Activated CD8-positive, alpha-beta T cell treated with anti-CD3 and anti-CD28 coated beads for 36 hours (primary cell): ENCODE data around the gene DNASE1. TPM values are rescaled to one million over a fixed set of nuclear protein-coding genes. Genes with fewer than 3 reads are reported as not detected.

Experiments
- ATAC-seq: fragments of 200-7000 bp; cut with Tn5 transposase; one replicate; pipeline ENCODE4 v1.10.0; 2021; ENCODE audit warnings: mild to moderate bottlenecking, moderate library complexity
- CTCF ChIA-PET: fragments of 350-600 bp; sonication (Branson Sonifier 250); formaldehyde crosslinking; loops from one replicate; lab custom pipeline; 2021; ENCODE audit warnings: antibody characterized with exemption; lab: Charles Lee
- POLR2A ChIA-PET: fragments of 350-600 bp; sonication (Branson Sonifier 250); formaldehyde crosslinking; loops from one replicate; lab custom pipeline; 2021; ENCODE audit warnings: antibody characterized with exemption; lab: Charles Lee
- DNase-seq: peaks from one replicate; pipeline ENCODE4 v3.0.0-alpha.2; 2020
- H3K27ac Mint-ChIP-seq: one replicate; pipeline ENCODE4 v1.8.0; 2021; ENCODE audit warnings: mild to moderate bottlenecking, mixed read lengths
- H3K27me3 Mint-ChIP-seq: one replicate; pipeline ENCODE4 v1.8.0; 2021; ENCODE audit warnings: mixed read lengths
- H3K36me3 Mint-ChIP-seq: one replicate; pipeline ENCODE4 v1.8.0; 2021; ENCODE audit warnings: low read depth, mixed read lengths
- H3K4me1 Mint-ChIP-seq: one replicate; pipeline ENCODE4 v1.8.0; 2021; ENCODE audit warnings: low read depth, mixed read lengths
- H3K4me3 Mint-ChIP-seq: one replicate; pipeline ENCODE4 v1.8.0; 2021; ENCODE audit warnings: mild to moderate bottlenecking, moderate library complexity, mixed read lengths
- H3K9me3 Mint-ChIP-seq: one replicate; pipeline ENCODE4 v1.8.0; 2021; ENCODE audit warnings: mixed read lengths
- CTCF ChIP-seq: fragments of 200-600 bp; IDR thresholded peaks from one replicate; pipeline ENCODE4 v1.8.0; 2022; ENCODE audit warnings: antibody characterized with exemption, mild to moderate bottlenecking
- intact Hi-C: fragments of 100-400 bp; cut with micrococcal nuclease; formaldehyde crosslinking; loops from one replicate; pipeline ENCODE4 v1.10.0; 2022
- total RNA-seq, 2 experiments: library from RNA; stranded (reverse); gene quantifications; one replicate each; pipeline ENCODE4 v1.2.3, GENCODE V29; 2021

The DNASE1 gene
- total RNA-seq, 2 experiments from 2014 or later: 11.8 to 12.1 TPM

- Mint-ChIP-seq H3K4me3 (no peak overlapping the region), H3K27ac (peak overlapping the region; percentile 67), H3K4me1 (peaks cover 16% of the 10 kb centered on the region), H3K36me3 (peaks cover 44% of the 10 kb centered on the region), H3K9me3 (no peaks in the 10 kb centered on the region), H3K27me3 (no peaks in the 10 kb centered on the region)
- ChIA-PET POLR2A (no interaction called here), CTCF (interaction anchor here (2.0 kb wide), 1 partner anchor 139 kb away, joined by 4 read pairs; no protein-coding TSS in a partner anchor)
- peak; percentile 36 for TF ChIP-seq CTCF
- intact Hi-C loops: no loop called here
- DNase-seq: peak; percentile 63
- peak; percentile 91 for ATAC-seq
Measured at GRCh38 chr16:3665508-3665907, 11.0 kb downstream of the DNASE1 start.

- Mint-ChIP-seq H3K36me3 (peaks cover 43% of the 10 kb centered on the region), H3K4me3 (no peak overlapping the region), H3K4me1 (peaks cover 16% of the 10 kb centered on the region), H3K9me3 (no peaks in the 10 kb centered on the region), H3K27ac (no peak overlapping the region), H3K27me3 (no peaks in the 10 kb centered on the region)
- no peak for TF ChIP-seq CTCF
- CTCF ChIA-PET: interaction anchor here (1.3 kb wide), 1 partner anchor 8 kb away, joined by 3 read pairs; no protein-coding TSS in a partner anchor
- intact Hi-C loops: no loop called here
- ATAC-seq: no peak
- POLR2A ChIA-PET: interaction anchor here (1.0 kb wide), 1 partner anchor 181 kb away, joined by 4 read pairs; no protein-coding TSS in a partner anchor
- DNase-seq: no peak
Measured at GRCh38 chr16:3668626-3669025, 14.1 kb downstream of the DNASE1 start.

- Mint-ChIP-seq H3K27me3 (no peaks in the 10 kb centered on the region), H3K36me3 (peaks cover 47% of the 10 kb centered on the region), H3K9me3 (no peaks in the 10 kb centered on the region), H3K27ac (no peak overlapping the region), H3K4me3 (no peak overlapping the region), H3K4me1 (peaks cover 16% of the 10 kb centered on the region)
- POLR2A ChIA-PET: interaction anchor here (1.0 kb wide), 1 partner anchor 180 kb away, joined by 4 read pairs; no protein-coding TSS in a partner anchor
- intact Hi-C loops: no loop called here
- DNase-seq (no peak), ATAC-seq (no peak)
- CTCF ChIA-PET: interaction anchor here (1.3 kb wide), 1 partner anchor 8 kb away, joined by 3 read pairs; no protein-coding TSS in a partner anchor
- no peak for TF ChIP-seq CTCF
Measured at GRCh38 chr16:3669082-3669481, 14.6 kb downstream of the DNASE1 start.

- TF ChIP-seq CTCF: no peak
- Mint-ChIP-seq H3K36me3 (peaks cover 51% of the 10 kb centered on the region), H3K27ac (no peak overlapping the region), H3K27me3 (no peaks in the 10 kb centered on the region), H3K4me3 (no peak overlapping the region), H3K9me3 (no peaks in the 10 kb centered on the region), H3K4me1 (peaks cover 9% of the 10 kb centered on the region)
- DNase-seq (no peak), ATAC-seq (no peak)
- ChIA-PET POLR2A (no interaction called here), CTCF (no interaction called here)
- intact Hi-C loops: no loop called here
Measured at GRCh38 chr16:3670711-3671110, 16.2 kb downstream of the DNASE1 start.

GRCh38 chr16:3671424-3671823 lies 16.9 kb downstream of the DNASE1 start:
- ATAC-seq (no peak), DNase-seq (no peak)
- ChIA-PET POLR2A (interaction anchor here (0.6 kb wide), 1 partner anchor 13 kb away, joined by 3 read pairs; no protein-coding TSS in a partner anchor), CTCF (no interaction called here)
- Mint-ChIP-seq H3K36me3 (peaks cover 46% of the 10 kb centered on the region), H3K27ac (no peak overlapping the region), H3K4me1 (peaks cover 4% of the 10 kb centered on the region), H3K9me3 (no peaks in the 10 kb centered on the region), H3K4me3 (no peak overlapping the region), H3K27me3 (no peaks in the 10 kb centered on the region)
- intact Hi-C loops: no loop called here
- no peak for TF ChIP-seq CTCF
